Panc1 (cell line): ENCODE data around the gene HACD3.
"Not testable (repeated sequence)": the region's sequence is repeated elsewhere in the genome, so short reads cannot be mapped to it uniquely, and the experiment has no call there.

Experiments used
- POLR2AphosphoS5 ChIP-seq: IDR thresholded peaks from 2 replicates; pipeline ENCODE4 v1.6.1; 2012; ENCODE audit warnings: mild to moderate bottlenecking, low read depth, low read length, moderate library complexity
- TF ChIP-seq, protein P1 (sequence below): fragments of 450-650 bp; IDR thresholded peaks from 2 replicates; pipeline ENCODE4 v1.5.1; 2017; ENCODE audit warnings: mild to moderate bottlenecking

GRCh38 chr15:65549288-65549687 lies 19.0 kb downstream of the HACD3 start:
- TF ChIP-seq, protein P1, sequence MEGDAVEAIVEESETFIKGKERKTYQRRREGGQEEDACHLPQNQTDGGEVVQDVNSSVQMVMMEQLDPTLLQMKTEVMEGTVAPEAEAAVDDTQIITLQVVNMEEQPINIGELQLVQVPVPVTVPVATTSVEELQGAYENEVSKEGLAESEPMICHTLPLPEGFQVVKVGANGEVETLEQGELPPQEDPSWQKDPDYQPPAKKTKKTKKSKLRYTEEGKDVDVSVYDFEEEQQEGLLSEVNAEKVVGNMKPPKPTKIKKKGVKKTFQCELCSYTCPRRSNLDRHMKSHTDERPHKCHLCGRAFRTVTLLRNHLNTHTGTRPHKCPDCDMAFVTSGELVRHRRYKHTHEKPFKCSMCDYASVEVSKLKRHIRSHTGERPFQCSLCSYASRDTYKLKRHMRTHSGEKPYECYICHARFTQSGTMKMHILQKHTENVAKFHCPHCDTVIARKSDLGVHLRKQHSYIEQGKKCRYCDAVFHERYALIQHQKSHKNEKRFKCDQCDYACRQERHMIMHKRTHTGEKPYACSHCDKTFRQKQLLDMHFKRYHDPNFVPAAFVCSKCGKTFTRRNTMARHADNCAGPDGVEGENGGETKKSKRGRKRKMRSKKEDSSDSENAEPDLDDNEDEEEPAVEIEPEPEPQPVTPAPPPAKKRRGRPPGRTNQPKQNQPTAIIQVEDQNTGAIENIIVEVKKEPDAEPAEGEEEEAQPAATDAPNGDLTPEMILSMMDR: not testable (repeated sequence)
- TF ChIP-seq POLR2AphosphoS5: not testable (repeated sequence)
